ENCODE measurements around the gene MALAT1. TPM values are rescaled to one million over a fixed set of nuclear protein-coding genes. Genes with fewer than 3 reads are reported as not detected.

The MALAT1 gene
- total RNA-seq, 1 experiment from 2014 or later: 10,851 TPM

DNA sequence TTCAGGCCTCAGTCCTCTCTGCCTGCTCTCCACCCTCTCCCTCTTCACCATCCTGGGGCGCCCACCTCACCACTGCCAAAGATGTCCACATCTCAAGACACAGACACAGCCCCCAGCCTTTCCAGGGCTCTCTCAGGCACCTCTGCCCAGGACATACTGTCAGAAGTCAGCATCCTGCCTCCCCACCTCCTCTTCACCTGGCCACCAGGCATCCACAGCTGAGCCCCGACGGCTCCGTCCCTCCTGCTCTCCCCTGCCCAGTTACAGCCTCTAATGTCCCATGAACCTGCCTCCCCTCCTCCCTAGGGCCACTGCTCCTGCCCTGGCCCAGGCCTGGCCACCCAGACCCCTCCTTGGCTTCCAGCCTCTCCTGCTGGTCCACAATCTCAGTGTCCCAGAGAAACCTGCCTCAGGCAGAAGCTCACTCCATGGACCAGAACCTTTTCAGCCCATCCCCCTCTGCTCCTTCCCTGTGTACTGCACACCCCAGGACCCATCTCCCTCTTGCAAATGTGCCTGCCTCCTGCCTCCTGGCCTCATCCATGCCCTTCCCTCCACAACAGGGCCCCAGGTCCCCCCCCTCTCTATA is 56.1 kb downstream of the MALAT1 start:
- intact Hi-C loops (cut with micrococcal nuclease): no loop called here
- POLR2A ChIA-PET: interaction anchor here (0.6 to 1.2 kb wide), 4 partner anchors 10 to 21 kb away, joined by 3 to 4 read pairs (median 3); partner anchors contain the start of genes EHBP1L1 and FAM89B
- no peak for DNase-seq (ENCODE audit: unreplicated experiment)
- Mint-ChIP-seq H3K27me3 (ENCODE audit: insufficient read depth, unreplicated experiment) (no peaks in the 10 kb centered on the region), H3K9me3 (ENCODE audit: unreplicated experiment) (no peaks in the 10 kb centered on the region), H3K27ac (ENCODE audit: low read depth, unreplicated experiment) (peak overlapping the region; percentile 46), H3K36me3 (ENCODE audit: insufficient read depth, unreplicated experiment) (no peaks in the 10 kb centered on the region), H3K4me3 (ENCODE audit: unreplicated experiment) (peak overlapping the region; percentile 10), H3K4me1 (ENCODE audit: insufficient read depth, unreplicated experiment) (peaks cover 32% of the 10 kb centered on the region)
- CTCF ChIA-PET: interaction anchor here (0.6 to 1.5 kb wide), 8 partner anchors 10 to 173 kb away, joined by 3 to 7 read pairs (median 3); no protein-coding TSS in a partner anchor
- TF ChIP-seq CTCF (IDR thresholded peaks at IDR 0.05; ENCODE audit: unreplicated experiment): no peak
- BruUV-seq (replicated peaks): no TSS peak

DNA sequence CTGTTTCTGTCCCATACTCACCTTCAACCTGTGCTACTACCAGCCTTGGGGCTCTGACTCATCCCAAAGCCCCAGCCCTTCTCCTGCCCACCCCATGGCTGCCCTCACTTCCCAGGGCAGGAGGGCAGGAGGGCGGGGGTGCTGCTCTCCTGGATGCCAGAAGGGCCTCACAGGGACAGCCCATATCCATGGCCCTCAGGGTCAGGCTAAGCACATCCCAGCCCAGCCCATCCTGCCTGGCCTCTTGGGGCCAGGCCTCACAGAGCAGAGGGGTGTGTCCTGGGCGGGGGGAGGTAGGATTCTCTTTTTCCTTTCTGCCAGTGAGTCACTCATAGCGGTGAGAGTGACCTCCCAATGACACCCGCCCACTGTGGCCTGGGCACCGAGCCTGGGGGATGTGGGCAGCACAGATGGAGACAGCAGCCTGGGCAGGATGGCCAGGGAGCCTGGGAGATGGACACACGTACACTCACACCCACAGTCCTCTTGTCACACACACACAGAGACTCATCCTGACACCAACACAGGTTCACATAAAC is 56.9 kb downstream of the MALAT1 start:
- TF ChIP-seq CTCF (IDR thresholded peaks at IDR 0.05; ENCODE audit: unreplicated experiment): no peak
- peak; percentile 95 for DNase-seq (ENCODE audit: unreplicated experiment)
- H3K27me3 Mint-ChIP-seq (ENCODE audit: insufficient read depth, unreplicated experiment): no peaks in the 10 kb centered on the region
- H3K4me1 Mint-ChIP-seq (ENCODE audit: insufficient read depth, unreplicated experiment): peaks cover 40% of the 10 kb centered on the region
- no peak overlapping the region for H3K27ac Mint-ChIP-seq (ENCODE audit: low read depth, unreplicated experiment)
- no peaks in the 10 kb centered on the region for H3K9me3 Mint-ChIP-seq (ENCODE audit: unreplicated experiment)
- intact Hi-C loops (cut with micrococcal nuclease): loop anchor here (2.0 kb wide), 1 partner anchor 15 kb away; no protein-coding TSS in a partner anchor
- H3K4me3 Mint-ChIP-seq (ENCODE audit: unreplicated experiment): peak overlapping the region; percentile 45
- no TSS peak for BruUV-seq (replicated peaks)
- ChIA-PET CTCF (interaction anchor here (0.6 to 1.5 kb wide), 7 partner anchors 11 to 174 kb away, joined by 3 to 7 read pairs (median 3); no protein-coding TSS in a partner anchor), POLR2A (interaction anchor here (0.6 to 1.3 kb wide), 5 partner anchors 11 to 60 kb away, joined by 3 to 5 read pairs (median 3); partner anchors contain the start of genes EHBP1L1, FAM89B and PCNX3)
- no peaks in the 10 kb centered on the region for H3K36me3 Mint-ChIP-seq (ENCODE audit: insufficient read depth, unreplicated experiment)

Other genes with a start within 250 kb of the MALAT1 start
- gene POLA2, start 237.1 kb upstream of the MALAT1 start, total RNA-seq (2022): 8.8 and 10.3 TPM in 2 replicates
- gene CDC42EP2, start 184.2 kb upstream of the MALAT1 start, total RNA-seq (2022): 24.5 and 35.0 TPM in 2 replicates
- gene DPF2, start 165.2 kb upstream of the MALAT1 start, total RNA-seq (2022): 83.9 and 86.6 TPM in 2 replicates
- 0.14 TPM in 1 of 2 replicates, not detected in the other for gene TIGD3, start 144.3 kb upstream of the MALAT1 start, total RNA-seq (2022)
- 3.9 and 4.9 TPM in 2 replicates for gene SLC25A45, start 116.4 kb upstream of the MALAT1 start, total RNA-seq (2022)
- gene FRMD8, start 112.4 kb upstream of the MALAT1 start, total RNA-seq (2022): 18.9 and 21.7 TPM in 2 replicates
- gene NEAT1, start 76.2 kb upstream of the MALAT1 start, total RNA-seq (2022): 1,026 and 1,292 TPM in 2 replicates
- gene SCYL1, start 26.0 kb downstream of the MALAT1 start, total RNA-seq (2022): 70.9 and 75.5 TPM in 2 replicates
- 10.6 and 11.0 TPM in 2 replicates for gene LTBP3, start 59.3 kb downstream of the MALAT1 start, total RNA-seq (2022)
- gene ZNRD2, start 71.4 kb downstream of the MALAT1 start, total RNA-seq (2022): 65.4 and 68.5 TPM in 2 replicates
- 16.7 and 21.6 TPM in 2 replicates for gene FAM89B, start 73.5 kb downstream of the MALAT1 start, total RNA-seq (2022)
- gene EHBP1L1, start 77.0 kb downstream of the MALAT1 start, total RNA-seq (2022): 31.3 and 40.6 TPM in 2 replicates
- gene KCNK7, start 96.8 kb downstream of the MALAT1 start, total RNA-seq (2022): 0.25 TPM in 1 of 2 replicates, not detected in the other
- 35.2 and 39.7 TPM in 2 replicates for gene MAP3K11, start 115.2 kb downstream of the MALAT1 start, total RNA-seq (2022)
- 40.9 and 45.8 TPM in 2 replicates for gene PCNX3, start 116.7 kb downstream of the MALAT1 start, total RNA-seq (2022)
- 4.9 TPM in 2 replicates for gene SIPA1, start 139.1 kb downstream of the MALAT1 start, total RNA-seq (2022)
- gene RELA, start 163.9 kb downstream of the MALAT1 start, total RNA-seq (2022): 82.1 and 83.0 TPM in 2 replicates
- 37.6 and 48.1 TPM in 2 replicates for gene KAT5, start 213.2 kb downstream of the MALAT1 start, total RNA-seq (2022)
- gene RNASEH2C, start 221.8 kb downstream of the MALAT1 start, total RNA-seq (2022): 27.4 and 35.7 TPM in 2 replicates